Colonic mucosa (tissue), 4 donors: ENCODE data around the gene MRPS21. TPM values are rescaled to one million over a fixed set of nuclear protein-coding genes. Genes with fewer than 3 reads are reported as not detected.

Source experiments
- DNase-seq: peaks from one replicate; pipeline ENCODE4 v3.0.0-alpha.2; 2020
- H3K27ac ChIP-seq: fragments of 200-600 bp; one replicate; pipeline ENCODE4 v1.8.0; 2021
- H3K27me3 ChIP-seq: fragments of 200-600 bp; one replicate; pipeline ENCODE4 v1.8.0; 2021
- H3K36me3 ChIP-seq: fragments of 200-600 bp; one replicate; pipeline ENCODE4 v1.8.0; 2021
- H3K4me1 ChIP-seq: fragments of 200-600 bp; one replicate; pipeline ENCODE4 v1.8.0; 2021; ENCODE audit warnings: mild to moderate bottlenecking
- H3K4me3 ChIP-seq: fragments of 200-600 bp; one replicate; pipeline ENCODE4 v1.8.0; 2021
- H3K9ac ChIP-seq, 2 donors: one replicate each; pipeline ENCODE4 v1.7.0; 2013; ENCODE audit warnings: control low read depth in 2 of 2, low read depth in 2 of 2, low read length in 2 of 2
- H3K9me3 ChIP-seq: fragments of 200-600 bp; one replicate; pipeline ENCODE4 v1.8.0; 2021
- intact Hi-C: fragments of 100-400 bp; cut with DNase I; formaldehyde crosslinking; loops from one replicate; pipeline ENCODE4 v1.14.1; 2022
- total RNA-seq, 2 donors: library from RNA; stranded (reverse); fragmentation: NEBNext Ultra II Directional in 1 of 2; extraction: Animal tissue kit (Norgen Biotek cat#: 25700) in 1 of 2; gene quantifications; one replicate each; pipeline ENCODE4 v1.2.1, GENCODE V29; 2021
- TF ChIP-seq, protein P1 (sequence below): fragments of 200-600 bp; IDR thresholded peaks from one replicate; pipeline ENCODE4 v1.8.0; 2022; ENCODE audit warnings: antibody characterized with exemption, mild to moderate bottlenecking
- donor health status: healthy.
- donor health status: DM: no; HTN: no; CAD: no.
- donor health status: DM: no; HTN: no; CAD: no.

The MRPS21 gene
- total RNA-seq, 2 donors from 2014 or later = 42.7 to 68.6 TPM

DNA sequence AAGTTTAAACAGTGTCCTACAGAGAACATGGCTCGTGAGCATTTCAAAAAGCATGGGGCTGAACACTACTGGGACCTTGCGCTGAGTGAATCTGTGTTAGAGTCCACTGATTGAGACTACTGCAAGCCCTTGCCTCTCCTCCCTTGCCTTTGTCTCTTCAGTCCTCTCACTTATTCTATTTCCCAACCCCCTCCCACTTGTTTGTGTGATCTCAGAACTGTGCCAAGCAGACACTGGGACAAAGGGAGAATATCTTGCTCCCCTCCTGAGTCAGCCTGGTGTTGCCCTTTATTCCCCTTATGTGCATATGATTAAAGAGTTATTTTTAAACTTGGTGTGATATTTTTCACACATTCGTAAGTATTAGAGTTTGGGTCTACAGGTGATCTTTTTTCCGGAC is 59.2 kb downstream of the MRPS21 start:
- TF ChIP-seq, protein P1, sequence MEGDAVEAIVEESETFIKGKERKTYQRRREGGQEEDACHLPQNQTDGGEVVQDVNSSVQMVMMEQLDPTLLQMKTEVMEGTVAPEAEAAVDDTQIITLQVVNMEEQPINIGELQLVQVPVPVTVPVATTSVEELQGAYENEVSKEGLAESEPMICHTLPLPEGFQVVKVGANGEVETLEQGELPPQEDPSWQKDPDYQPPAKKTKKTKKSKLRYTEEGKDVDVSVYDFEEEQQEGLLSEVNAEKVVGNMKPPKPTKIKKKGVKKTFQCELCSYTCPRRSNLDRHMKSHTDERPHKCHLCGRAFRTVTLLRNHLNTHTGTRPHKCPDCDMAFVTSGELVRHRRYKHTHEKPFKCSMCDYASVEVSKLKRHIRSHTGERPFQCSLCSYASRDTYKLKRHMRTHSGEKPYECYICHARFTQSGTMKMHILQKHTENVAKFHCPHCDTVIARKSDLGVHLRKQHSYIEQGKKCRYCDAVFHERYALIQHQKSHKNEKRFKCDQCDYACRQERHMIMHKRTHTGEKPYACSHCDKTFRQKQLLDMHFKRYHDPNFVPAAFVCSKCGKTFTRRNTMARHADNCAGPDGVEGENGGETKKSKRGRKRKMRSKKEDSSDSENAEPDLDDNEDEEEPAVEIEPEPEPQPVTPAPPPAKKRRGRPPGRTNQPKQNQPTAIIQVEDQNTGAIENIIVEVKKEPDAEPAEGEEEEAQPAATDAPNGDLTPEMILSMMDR = no peak
- no peaks in the 10 kb centered on the region for H3K36me3 ChIP-seq
- H3K4me3 ChIP-seq = no peak overlapping the region
- intact Hi-C loops = no loop called here
- no peaks in the 10 kb centered on the region for H3K27me3 ChIP-seq
- no peaks in the 10 kb centered on the region for H3K9me3 ChIP-seq
- no peak for DNase-seq
- no peak overlapping the region for H3K27ac ChIP-seq
- H3K4me1 ChIP-seq = no peaks in the 10 kb centered on the region
- H3K9ac ChIP-seq = no peak overlapping the region

Other genes starting within 250 kb of the MRPS21 start
- 10 to 100 TPM; 30.3 to 30.6 TPM for gene VPS45, start 226.1 kb upstream of the MRPS21 start, total RNA-seq
- gene PLEKHO1, start 143.9 kb upstream of the MRPS21 start, total RNA-seq = 10 to 100 TPM in 1 of 2 donors, 1 to 10 TPM in 1; 5.4 to 30.8 TPM
- 10 to 100 TPM; 18.5 to 36.3 TPM for gene ANP32E, start 57.7 kb upstream of the MRPS21 start, total RNA-seq
- gene CA14, start 36.1 kb upstream of the MRPS21 start, total RNA-seq = under 1 TPM; 0.22 to 0.29 TPM
- 100 to 1,000 TPM; 180 to 209 TPM for gene APH1A, start 24.8 kb upstream of the MRPS21 start, total RNA-seq
- gene C1orf54, start 21.1 kb upstream of the MRPS21 start, total RNA-seq = 1 to 10 TPM; 2.7 to 6.0 TPM
- gene CIART, start 11.3 kb upstream of the MRPS21 start, total RNA-seq = 1 to 10 TPM in 1 of 2 donors, under 1 TPM in 1; 0.69 to 1.6 TPM
- 10 to 100 TPM; 43.4 to 47.3 TPM for gene PRPF3, start 27.7 kb downstream of the MRPS21 start, total RNA-seq
- 10 to 100 TPM; 27.0 to 28.9 TPM for gene RPRD2, start 70.3 kb downstream of the MRPS21 start, total RNA-seq
- 10 to 100 TPM; 19.1 to 30.4 TPM for gene TARS2, start 193.6 kb downstream of the MRPS21 start, total RNA-seq
- gene ECM1, start 214.2 kb downstream of the MRPS21 start, total RNA-seq = 10 to 100 TPM in 1 of 2 donors, 1 to 10 TPM in 1; 6.3 to 10.5 TPM
- gene FALEC, start 221.9 kb downstream of the MRPS21 start, total RNA-seq = not detected